IMR-90 (cell line): ENCODE measurements around the gene CAND2. TPM values are rescaled to one million over a fixed set of nuclear protein-coding genes. Genes with fewer than 3 reads are reported as not detected.

Source experiments
- ATAC-seq: fragments of 200-7000 bp; cut with Tn5 transposase; 2 replicates; pipeline ENCODE4 v1.9.1; 2020; ENCODE audit warnings: low read depth, mild to moderate bottlenecking, moderate library complexity
- BruUV-seq: library from RNA; stranded (reverse); fragments of 400-500 nt; replicated peaks from 2 replicates; lab custom pipeline; 2021; lab: Mats Ljungman, UMichigan
- CTCF ChIA-PET: fragments of 300-600 bp; formaldehyde crosslinking; extraction: SDS; loops from one replicate; lab custom pipeline; 2021; ENCODE audit warnings: antibody characterized with exemption; lab: Yijun Ruan, JAX
- POLR2A ChIA-PET: fragments of 300-600 bp; sonication (Branson Sonifier 250); formaldehyde crosslinking; loops from one replicate; lab custom pipeline; 2022; ENCODE audit warnings: antibody characterized with exemption; ENCODE audit not compliant: unreplicated experiment; lab: Charles Lee
- DNase-seq: peaks from one replicate; pipeline ENCODE4 v3.0.0; 2013
- H2AFZ ChIP-seq: replicated peaks from 2 replicates; pipeline ENCODE3; 2013; ENCODE audit warnings: low read length, mild to moderate bottlenecking; ENCODE audit not compliant: poor library complexity
- H2AK5ac ChIP-seq: 2 replicates; pipeline ENCODE4 v1.6.1; 2013; ENCODE audit warnings: low read depth, low read length, inconsistent platforms
- H2AK9ac ChIP-seq: replicated peaks from 2 replicates; pipeline ENCODE3; 2013; ENCODE audit warnings: mild to moderate bottlenecking, low read depth, low read length, moderate library complexity; ENCODE audit not compliant: poor library complexity
- H2BK120ac ChIP-seq: 2 replicates; pipeline ENCODE4 v1.6.1; 2013; ENCODE audit warnings: low read depth, low read length, inconsistent platforms
- H2BK15ac ChIP-seq: 3 replicates; pipeline ENCODE4 v1.6.1; 2013; ENCODE audit warnings: low read depth, low read length, inconsistent platforms
- H2BK20ac ChIP-seq: 2 replicates; pipeline ENCODE4 v1.6.1; 2013; ENCODE audit warnings: low read depth, mild to moderate bottlenecking, inconsistent platforms, low read length, moderate library complexity
- H2BK5ac ChIP-seq: 2 replicates; pipeline ENCODE4 v1.6.1; 2013; ENCODE audit warnings: mild to moderate bottlenecking, low read depth, low read length, inconsistent platforms; ENCODE audit not compliant: poor library complexity, severe bottlenecking
- H3K14ac ChIP-seq: replicated peaks from 2 replicates; pipeline ENCODE4 v1.6.1; 2013; ENCODE audit warnings: low read depth, low read length, inconsistent platforms
- H3K18ac ChIP-seq: 2 replicates; pipeline ENCODE4 v1.6.1; 2013; ENCODE audit warnings: low read depth, low read length, control low read depth
- H3K23ac ChIP-seq: 2 replicates; pipeline ENCODE4 v1.6.1; 2013; ENCODE audit warnings: low read depth, low read length, inconsistent platforms
- H3K27ac ChIP-seq: 2 replicates; pipeline ENCODE4 v1.5.1; 2013; ENCODE audit warnings: mild to moderate bottlenecking, control low read depth, low read length; ENCODE audit not compliant: insufficient read depth
- H3K27me3 ChIP-seq: 2 replicates; pipeline ENCODE4 v1.6.1; 2013; ENCODE audit warnings: low read length; ENCODE audit not compliant: control insufficient read depth, insufficient read depth
- H3K36me3 ChIP-seq: 2 replicates; pipeline ENCODE4 v1.6.1; 2013; ENCODE audit warnings: low read length, mixed read lengths; ENCODE audit not compliant: control insufficient read depth, insufficient read depth
- H3K4ac ChIP-seq: 2 replicates; pipeline ENCODE4 v1.6.1; 2013; ENCODE audit warnings: low read depth, low read length, inconsistent platforms
- H3K4me1 ChIP-seq: 2 replicates; pipeline ENCODE4 v1.6.1; 2013; ENCODE audit warnings: low read length, mixed read lengths; ENCODE audit not compliant: control insufficient read depth, insufficient read depth
- H3K4me2 ChIP-seq: 2 replicates; pipeline ENCODE4 v1.6.1; 2013; ENCODE audit warnings: low read depth, mild to moderate bottlenecking, control low read depth, low read length, moderate library complexity
- H3K4me3 ChIP-seq: 2 replicates; pipeline ENCODE4 v1.5.1; 2013; ENCODE audit warnings: low read depth, mild to moderate bottlenecking, control low read depth, low read length, moderate library complexity; ENCODE audit not compliant: insufficient read depth
- H3K56ac ChIP-seq: 2 replicates; pipeline ENCODE4 v1.6.1; 2013; ENCODE audit warnings: low read length, inconsistent platforms; ENCODE audit not compliant: insufficient read depth; ENCODE audit errors: extremely low read depth
- H3K79me1 ChIP-seq, 2 experiments: 2 replicates each; pipeline ENCODE4 v1.6.1; 2013; ENCODE audit warnings: low read length in 2 of 2, inconsistent platforms in 1 of 2, low read depth in 1 of 2
- H3K9ac ChIP-seq: 2 replicates; pipeline ENCODE4 v1.6.1; 2013; ENCODE audit warnings: low read depth, low read length, control low read depth
- H3K9me1 ChIP-seq: 2 replicates; pipeline ENCODE4 v1.6.1; 2013; ENCODE audit warnings: low read length, inconsistent platforms; ENCODE audit not compliant: insufficient read depth
- H3K9me3 ChIP-seq: 2 replicates; pipeline ENCODE4 v1.6.1; 2013; ENCODE audit warnings: low read length; ENCODE audit not compliant: control insufficient read depth, insufficient read depth
- H4K20me1 ChIP-seq: 2 replicates; pipeline ENCODE4 v1.6.1; 2013; ENCODE audit warnings: low read length, inconsistent platforms; ENCODE audit not compliant: insufficient read depth
- H4K5ac ChIP-seq: 2 replicates; pipeline ENCODE4 v1.6.1; 2013; ENCODE audit warnings: mild to moderate bottlenecking, low read depth, low read length, control low read depth
- H4K8ac ChIP-seq, 2 experiments: 2 replicates each; pipeline ENCODE4 v1.6.1; 2013; ENCODE audit warnings: low read depth in 2 of 2, low read length in 2 of 2, control low read depth in 1 of 2, inconsistent platforms in 1 of 2
- H4K91ac ChIP-seq: 2 replicates; pipeline ENCODE4 v1.6.1; 2013; ENCODE audit warnings: low read depth, low read length, inconsistent platforms; ENCODE audit not compliant: insufficient read depth
- BHLHE40 ChIP-seq: fragments of 150-350 bp; IDR thresholded peaks from 2 replicates; pipeline ENCODE4 v1.6.1; 2016; ENCODE audit warnings: mild to moderate bottlenecking, low read depth, low read length
- CEBPB ChIP-seq: IDR thresholded peaks from 2 replicates; pipeline ENCODE4 v1.6.1; 2012; ENCODE audit warnings: low read depth, low read length, improper control_type of control experiment
- CHD1 ChIP-seq: IDR thresholded peaks from 2 replicates; pipeline ENCODE4 v1.6.1; 2012; ENCODE audit warnings: low read depth, low read length, improper control_type of control experiment
- FOS ChIP-seq: fragments of 150-350 bp; IDR thresholded peaks from 2 replicates; pipeline ENCODE4 v1.6.1; 2016; ENCODE audit warnings: low read depth, low read length
- MAFK ChIP-seq: IDR thresholded peaks from 2 replicates; pipeline ENCODE4 v1.6.1; 2012; ENCODE audit warnings: low read depth, low read length, improper control_type of control experiment
- MAZ ChIP-seq: IDR thresholded peaks from 2 replicates; pipeline ENCODE4 v1.6.1; 2012; ENCODE audit warnings: low read depth, mild to moderate bottlenecking, low read length, improper control_type of control experiment, moderate library complexity, borderline replicate concordance
- MXI1 ChIP-seq: IDR thresholded peaks from 2 replicates; pipeline ENCODE4 v1.6.1; 2012; ENCODE audit warnings: low read depth, mild to moderate bottlenecking, low read length, moderate library complexity, borderline replicate concordance
- NFE2L2 ChIP-seq: fragments of 150-350 bp; IDR thresholded peaks from 2 replicates; pipeline ENCODE4 v1.6.1; 2016; ENCODE audit warnings: low read depth, mild to moderate bottlenecking, low read length
- POLR2A ChIP-seq: IDR thresholded peaks from 2 replicates; pipeline ENCODE4 v1.6.1; 2012; ENCODE audit warnings: mild to moderate bottlenecking, low read depth, low read length
- RAD21 ChIP-seq: IDR thresholded peaks from 2 replicates; pipeline ENCODE4 v1.6.1; 2012; ENCODE audit warnings: low read length, improper control_type of control experiment
- RCOR1 ChIP-seq: IDR thresholded peaks from 2 replicates; pipeline ENCODE4 v1.6.1; 2012; ENCODE audit warnings: mild to moderate bottlenecking, low read length, improper control_type of control experiment; ENCODE audit not compliant: insufficient replicate concordance
- RFX5 ChIP-seq: IDR thresholded peaks from 2 replicates; pipeline ENCODE4 v1.8.0; 2012; ENCODE audit warnings: low read depth, mild to moderate bottlenecking, low read length, moderate library complexity
- SMC3 ChIP-seq: fragments of 150-350 bp; IDR thresholded peaks from 2 replicates; pipeline ENCODE4 v1.6.1; 2016; ENCODE audit warnings: low read depth, mild to moderate bottlenecking, antibody characterized with exemption, low read length, moderate library complexity
- WGBS, 2 experiments: methylation state at CpG; one replicate each; pipeline versions ENCODE4 v1.1.5 to v1.1.7; 2013; ENCODE audit warnings: missing lambda C conversion rate in 2 of 2; ENCODE audit not compliant: insufficient read length in 1 of 2; ENCODE audit errors: extremely low coverage in 2 of 2; 5-methylcytosine and 5-hydroxymethylcytosine counted together
- dilution Hi-C: fragments of 300-500 bp; cut with HindIII; formaldehyde crosslinking; loops from one replicate; pipeline ENCODE4 v1.14.3; 2018; ENCODE audit warnings: low sequenced_read_pairs; ENCODE audit not compliant: unreplicated experiment
- in situ Hi-C: fragments of 300-500 bp; cut with MboI; formaldehyde crosslinking; loops from 3 replicates; pipeline ENCODE4 v1.14.3; 2019; ENCODE audit warnings: low sequenced_read_pairs, inconsistent platforms, mixed read lengths
- intact Hi-C: fragments of 100-400 bp; cut with micrococcal nuclease; formaldehyde crosslinking; loops from 2 replicates; pipeline ENCODE4 v1.10.0; 2022
- polyA plus RNA-seq, 3 experiments: library from polyadenylated mRNA; depleted of rRNA; stranded (reverse); fragments of >200 nt; gene quantifications; 2 replicates each; pipeline ENCODE4 v1.2.3, GENCODE V29; 2012; ENCODE audit warnings: low replicate concordance in 1 of 3
- total RNA-seq: library from RNA; depleted of rRNA; stranded (reverse); fragments of >200 nt; gene quantifications from 2 replicates; pipeline ENCODE4 v1.2.3, GENCODE V29; 2012
- TF ChIP-seq, protein P1 (sequence below): conservative IDR thresholded peaks from 2 replicates; pipeline ENCODE4 v1.5.1; 2012; ENCODE audit warnings: mild to moderate bottlenecking, low read depth, low read length, improper control_type of control experiment
- TF ChIP-seq, protein P2 (sequence below): fragments of 150-350 bp; IDR thresholded peaks from 2 replicates; pipeline ENCODE4 v1.6.1; 2017; ENCODE audit warnings: mild to moderate bottlenecking, antibody characterized with exemption, low read length, low read depth

CAND2 gene
- total and polyA plus RNA-seq, 2 of the 4 experiments (the other 2 are of a cell fraction), result 2.9 to 4.9 TPM

DNA sequence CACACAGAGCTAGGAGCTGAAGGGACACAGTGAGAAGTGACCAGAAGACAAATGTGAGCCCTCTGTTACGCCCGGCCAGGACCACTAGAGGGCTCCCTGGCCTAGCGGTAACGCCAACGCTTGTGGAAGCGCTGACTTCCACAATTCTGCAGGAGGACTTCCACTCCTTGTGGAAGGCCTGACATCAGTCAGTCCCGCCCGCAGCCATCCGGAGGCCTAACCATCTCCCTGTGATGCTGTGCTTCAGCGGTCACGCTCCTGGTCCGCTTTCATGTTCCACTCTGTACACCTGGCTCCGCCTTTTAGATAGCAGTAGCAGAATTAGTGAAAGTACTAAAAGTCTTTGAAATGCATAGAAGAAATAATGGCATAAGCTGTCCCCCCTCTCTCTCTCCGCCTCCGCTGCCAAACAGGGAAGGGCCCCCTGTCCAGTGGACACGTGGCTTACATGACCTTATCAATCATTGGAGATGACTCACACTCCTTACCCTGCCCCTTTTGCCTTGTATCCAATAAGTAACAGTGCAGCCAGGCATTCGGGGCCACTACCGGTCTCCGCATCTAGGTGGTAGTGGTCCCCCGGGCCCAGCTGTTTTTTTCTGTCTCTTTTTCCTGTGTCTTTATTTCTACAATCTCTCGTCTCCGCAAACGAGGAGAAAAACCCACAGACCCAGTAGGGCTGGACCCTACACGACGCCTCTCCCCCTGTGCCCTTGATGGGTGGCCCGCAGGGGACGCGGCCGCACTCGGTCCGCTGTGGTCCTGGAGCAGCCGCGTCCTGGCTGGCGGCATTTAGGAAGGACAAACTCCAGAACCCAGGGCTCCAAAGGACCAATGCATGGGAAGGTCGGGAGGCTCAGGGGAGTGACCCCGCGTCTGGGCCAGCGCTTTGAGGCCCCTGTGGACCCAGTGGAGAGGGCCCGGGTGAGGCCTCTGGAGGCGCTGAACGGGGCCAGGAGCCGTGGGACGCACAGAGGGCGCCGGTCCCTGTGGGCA, 71.9 kb downstream of the CAND2 start:
- WGBS, 2 experiments, result 23% methylated on average over 14 of the region's 45 CpGs; no CpG with 5 or more reads in 1 of the 2 experiments
- Histone ChIP-seq H4K91ac (no peak overlapping the region), H3K4ac (no peak overlapping the region), H3K36me3 (no peaks in the 10 kb centered on the region), H4K8ac (peak overlapping the region in 1 of 2 experiments; percentile 15; a peak in 1 of 4 replicates), H3K18ac (no peak overlapping the region), H3K14ac (no peak overlapping the region), H3K23ac (no peak overlapping the region), H3K9ac (no peak overlapping the region), H3K79me1 (no peaks in the 10 kb centered on the region), H2AK9ac (peak overlapping the region; percentile 72), H3K56ac (no peak overlapping the region), H4K20me1 (no peaks in the 10 kb centered on the region), H3K4me3 (no peak overlapping the region), H3K27me3 (peaks cover 26% of the 10 kb centered on the region), H3K9me1 (no peaks in the 10 kb centered on the region; the same call in 1 of the 2 replicates), H2BK15ac (no peak overlapping the region), H2AK5ac (no peak overlapping the region), H3K4me2 (no peak overlapping the region; the same call in 1 of the 2 replicates), H3K4me1 (no peaks in the 10 kb centered on the region; the same call in 1 of the 2 replicates), H2BK20ac (no peak overlapping the region), H2BK5ac (no peak overlapping the region), H4K5ac (no peak overlapping the region), H3K9me3 (peaks cover 7% of the 10 kb centered on the region), H2AFZ (peak overlapping the region; percentile 85), H3K27ac (no peak overlapping the region), H2BK120ac (no peak overlapping the region)
- dilution Hi-C loops, result no loop called here
- BruUV-seq, result no TSS peak
- ChIA-PET CTCF (interaction anchor here (1.0 to 1.6 kb wide), 4 partner anchors 10 to 116 kb away, joined by 3 to 4 read pairs (median 4); no protein-coding TSS in a partner anchor), POLR2A (no interaction called here)
- DNase-seq, result peak; percentile 87
- in situ Hi-C loops, result no loop called here
- intact Hi-C loops, result loop anchor here (1.0 kb wide), 3 partner anchors 24 to 116 kb away; partner anchors contain the start of gene RPL32
- ATAC-seq, result peak; percentile 98
- TF ChIP-seq BHLHE40 (no peak), CHD1 (no peak), RAD21 (peak; percentile 86), POLR2A (0 out of 2 replicates have a peak, but pooled peaks have one; percentile 24), RCOR1 (no peak), MAFK (peak; percentile 46; the same call in 1 of the 2 replicates), RFX5 (no peak), CEBPB (no peak), MXI1 (0 out of 2 replicates have a peak, but pooled peaks have one; percentile 40), NFE2L2 (no peak), FOS (no peak), SMC3 (peak; percentile 80), MAZ (no peak)
- TF ChIP-seq, protein P1, sequence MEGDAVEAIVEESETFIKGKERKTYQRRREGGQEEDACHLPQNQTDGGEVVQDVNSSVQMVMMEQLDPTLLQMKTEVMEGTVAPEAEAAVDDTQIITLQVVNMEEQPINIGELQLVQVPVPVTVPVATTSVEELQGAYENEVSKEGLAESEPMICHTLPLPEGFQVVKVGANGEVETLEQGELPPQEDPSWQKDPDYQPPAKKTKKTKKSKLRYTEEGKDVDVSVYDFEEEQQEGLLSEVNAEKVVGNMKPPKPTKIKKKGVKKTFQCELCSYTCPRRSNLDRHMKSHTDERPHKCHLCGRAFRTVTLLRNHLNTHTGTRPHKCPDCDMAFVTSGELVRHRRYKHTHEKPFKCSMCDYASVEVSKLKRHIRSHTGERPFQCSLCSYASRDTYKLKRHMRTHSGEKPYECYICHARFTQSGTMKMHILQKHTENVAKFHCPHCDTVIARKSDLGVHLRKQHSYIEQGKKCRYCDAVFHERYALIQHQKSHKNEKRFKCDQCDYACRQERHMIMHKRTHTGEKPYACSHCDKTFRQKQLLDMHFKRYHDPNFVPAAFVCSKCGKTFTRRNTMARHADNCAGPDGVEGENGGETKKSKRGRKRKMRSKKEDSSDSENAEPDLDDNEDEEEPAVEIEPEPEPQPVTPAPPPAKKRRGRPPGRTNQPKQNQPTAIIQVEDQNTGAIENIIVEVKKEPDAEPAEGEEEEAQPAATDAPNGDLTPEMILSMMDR, result peak; percentile 95
- TF ChIP-seq, protein P2, sequence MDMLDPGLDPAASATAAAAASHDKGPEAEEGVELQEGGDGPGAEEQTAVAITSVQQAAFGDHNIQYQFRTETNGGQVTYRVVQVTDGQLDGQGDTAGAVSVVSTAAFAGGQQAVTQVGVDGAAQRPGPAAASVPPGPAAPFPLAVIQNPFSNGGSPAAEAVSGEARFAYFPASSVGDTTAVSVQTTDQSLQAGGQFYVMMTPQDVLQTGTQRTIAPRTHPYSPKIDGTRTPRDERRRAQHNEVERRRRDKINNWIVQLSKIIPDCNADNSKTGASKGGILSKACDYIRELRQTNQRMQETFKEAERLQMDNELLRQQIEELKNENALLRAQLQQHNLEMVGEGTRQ, result no peak
